Neutrophil (primary cell): ENCODE data around the gene RTL9.
"Not testable (repeated sequence)": the region's sequence is repeated elsewhere in the genome, so short reads cannot be mapped to it uniquely, and the experiment has no call there.

Experiments used
- H3K27ac ChIP-seq: fragments of 200-600 bp; sonication (generic); 2 replicates; pipeline ENCODE4 v1.5.1; 2016; ENCODE audit warnings: mild to moderate bottlenecking, moderate library complexity
- H3K27me3 ChIP-seq: fragments of 200-600 bp; sonication (generic); 2 replicates; pipeline ENCODE4 v1.6.0; 2016; ENCODE audit warnings: mild to moderate bottlenecking
- H3K36me3 ChIP-seq: fragments of 200-600 bp; sonication (generic); 2 replicates; pipeline ENCODE4 v1.5.1; 2017
- H3K4me1 ChIP-seq, 2 experiments: fragments of 200-600 bp in 1 of 2; sonication (generic) in 1 of 2; 1 replicate in 1 of 2; 2 replicates in 1 of 2; pipeline versions ENCODE4 v1.5.1 to v1.6.1; 2013 to 2016; ENCODE audit warnings: low read depth in 1 of 2, low read length in 1 of 2, mild to moderate bottlenecking in 1 of 2, moderate library complexity in 1 of 2; ENCODE audit not compliant: control insufficient read depth in 1 of 2, insufficient read depth in 1 of 2
- H3K4me3 ChIP-seq, 2 experiments: fragments of 200-600 bp in 1 of 2; sonication (generic) in 1 of 2; 1 replicate in 1 of 2; 2 replicates in 1 of 2; pipeline ENCODE4 v1.5.1; 2013 to 2016; ENCODE audit warnings: low read depth in 1 of 2, low read length in 1 of 2, mild to moderate bottlenecking in 1 of 2, moderate library complexity in 1 of 2
- H3K9me3 ChIP-seq: fragments of 200-600 bp; sonication (generic); 2 replicates; pipeline ENCODE4 v1.5.1; 2016
- TF ChIP-seq, protein P1 (sequence below): fragments of 200-600 bp; sonication (generic); IDR thresholded peaks from 2 replicates; pipeline ENCODE4 v1.5.1; 2016; ENCODE audit warnings: antibody characterized with exemption

RTL9 gene

GRCh38 chrX:110331444-110332030 lies 27.1 kb upstream of the RTL9 start:
- Histone ChIP-seq H3K27ac (no peak overlapping the region), H3K4me3 (no peak overlapping the region), H3K4me1 (no peaks in the 10 kb centered on the region), H3K36me3 (no peaks in the 10 kb centered on the region), H3K27me3 (no peaks in the 10 kb centered on the region), H3K9me3 (no peaks in the 10 kb centered on the region)
- TF ChIP-seq, protein P1, sequence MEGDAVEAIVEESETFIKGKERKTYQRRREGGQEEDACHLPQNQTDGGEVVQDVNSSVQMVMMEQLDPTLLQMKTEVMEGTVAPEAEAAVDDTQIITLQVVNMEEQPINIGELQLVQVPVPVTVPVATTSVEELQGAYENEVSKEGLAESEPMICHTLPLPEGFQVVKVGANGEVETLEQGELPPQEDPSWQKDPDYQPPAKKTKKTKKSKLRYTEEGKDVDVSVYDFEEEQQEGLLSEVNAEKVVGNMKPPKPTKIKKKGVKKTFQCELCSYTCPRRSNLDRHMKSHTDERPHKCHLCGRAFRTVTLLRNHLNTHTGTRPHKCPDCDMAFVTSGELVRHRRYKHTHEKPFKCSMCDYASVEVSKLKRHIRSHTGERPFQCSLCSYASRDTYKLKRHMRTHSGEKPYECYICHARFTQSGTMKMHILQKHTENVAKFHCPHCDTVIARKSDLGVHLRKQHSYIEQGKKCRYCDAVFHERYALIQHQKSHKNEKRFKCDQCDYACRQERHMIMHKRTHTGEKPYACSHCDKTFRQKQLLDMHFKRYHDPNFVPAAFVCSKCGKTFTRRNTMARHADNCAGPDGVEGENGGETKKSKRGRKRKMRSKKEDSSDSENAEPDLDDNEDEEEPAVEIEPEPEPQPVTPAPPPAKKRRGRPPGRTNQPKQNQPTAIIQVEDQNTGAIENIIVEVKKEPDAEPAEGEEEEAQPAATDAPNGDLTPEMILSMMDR, result no peak

DNA sequence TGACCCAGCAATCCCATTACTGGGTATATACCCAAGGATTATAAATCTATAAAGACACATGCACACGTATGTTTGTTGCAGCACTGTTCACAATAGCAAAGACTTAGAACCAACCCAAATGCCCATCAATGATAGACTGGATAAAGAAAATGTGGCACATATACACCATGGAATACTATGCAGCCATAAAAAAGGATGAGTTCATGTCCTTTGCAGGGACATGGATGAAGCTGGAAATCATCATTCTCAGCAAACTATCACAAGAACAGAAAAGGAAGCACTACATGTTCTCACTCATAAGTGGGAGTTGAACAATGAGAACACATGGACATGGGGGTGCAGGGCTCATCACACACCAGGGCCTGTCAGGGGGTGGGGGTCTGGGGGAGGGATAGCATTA lies 25.2 kb upstream of the RTL9 start:
- not testable (repeated sequence) for H3K27me3 ChIP-seq, H3K27ac ChIP-seq, H3K9me3 ChIP-seq, H3K4me1 ChIP-seq, H3K36me3 ChIP-seq, H3K4me3 ChIP-seq

GRCh38 chrX:110338935-110339334 lies 19.7 kb upstream of the RTL9 start:
- no peak overlapping the region for H3K4me3 ChIP-seq
- no peaks in the 10 kb centered on the region for H3K4me1 ChIP-seq
- H3K36me3 ChIP-seq, result no peaks in the 10 kb centered on the region
- no peak overlapping the region for H3K27ac ChIP-seq
- no peaks in the 10 kb centered on the region for H3K9me3 ChIP-seq
- TF ChIP-seq, protein P1, result no peak
- no peaks in the 10 kb centered on the region for H3K27me3 ChIP-seq

- Histone ChIP-seq H3K27ac (no peak overlapping the region), H3K4me1 (no peaks in the 10 kb centered on the region), H3K36me3 (no peaks in the 10 kb centered on the region), H3K9me3 (no peaks in the 10 kb centered on the region), H3K27me3 (no peaks in the 10 kb centered on the region), H3K4me3 (no peak overlapping the region)
- TF ChIP-seq, protein P1, result no peak
Measured at GRCh38 chrX:110341189-110342035, 17.2 kb upstream of the RTL9 start.

DNA sequence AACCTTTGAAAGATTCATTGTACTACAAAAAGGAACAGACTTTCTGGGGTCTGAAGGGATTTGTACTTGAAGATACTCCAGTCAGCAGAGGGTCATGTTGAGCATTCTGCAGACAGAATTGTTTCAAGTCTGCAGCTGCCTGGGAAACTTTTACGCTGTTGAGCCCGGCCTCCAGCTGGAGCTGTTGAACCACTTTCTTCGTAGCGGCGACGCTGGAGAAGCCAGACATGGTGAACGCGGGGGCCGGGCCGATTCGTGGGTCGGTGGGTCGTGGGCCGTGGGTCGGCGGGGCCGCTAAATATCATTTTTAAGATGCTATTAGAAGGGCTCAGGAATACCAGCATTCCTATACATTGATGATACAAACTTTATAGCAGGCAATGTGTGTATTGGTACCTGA lies 12.0 kb upstream of the RTL9 start:
- Histone ChIP-seq H3K36me3 (no peaks in the 10 kb centered on the region), H3K27ac (no peak overlapping the region), H3K4me3 (no peak overlapping the region), H3K4me1 (no peaks in the 10 kb centered on the region), H3K27me3 (no peaks in the 10 kb centered on the region), H3K9me3 (no peaks in the 10 kb centered on the region)
- TF ChIP-seq, protein P1, result no peak

GRCh38 chrX:110359273-110359672 lies 625 bp downstream of the RTL9 start:
- H3K36me3 ChIP-seq, result no peaks in the 10 kb centered on the region
- H3K9me3 ChIP-seq, result no peaks in the 10 kb centered on the region
- no peak overlapping the region for H3K27ac ChIP-seq
- H3K27me3 ChIP-seq, result no peaks in the 10 kb centered on the region
- no peaks in the 10 kb centered on the region for H3K4me1 ChIP-seq
- H3K4me3 ChIP-seq, result no peak overlapping the region
- TF ChIP-seq, protein P1, result no peak
